Erythroblast (primary cell): ENCODE measurements around the gene SEC61B.

Experiments used
- GATA1 ChIP-seq: IDR thresholded peaks from 2 replicates; pipeline ENCODE4 v1.6.1; 2011; ENCODE audit warnings: low read depth, mild to moderate bottlenecking, control low read depth, low read length, moderate library complexity
- POLR2A ChIP-seq: IDR thresholded peaks from 2 replicates; pipeline ENCODE4 v1.6.1; 2011; ENCODE audit warnings: mild to moderate bottlenecking, low read length

DNA sequence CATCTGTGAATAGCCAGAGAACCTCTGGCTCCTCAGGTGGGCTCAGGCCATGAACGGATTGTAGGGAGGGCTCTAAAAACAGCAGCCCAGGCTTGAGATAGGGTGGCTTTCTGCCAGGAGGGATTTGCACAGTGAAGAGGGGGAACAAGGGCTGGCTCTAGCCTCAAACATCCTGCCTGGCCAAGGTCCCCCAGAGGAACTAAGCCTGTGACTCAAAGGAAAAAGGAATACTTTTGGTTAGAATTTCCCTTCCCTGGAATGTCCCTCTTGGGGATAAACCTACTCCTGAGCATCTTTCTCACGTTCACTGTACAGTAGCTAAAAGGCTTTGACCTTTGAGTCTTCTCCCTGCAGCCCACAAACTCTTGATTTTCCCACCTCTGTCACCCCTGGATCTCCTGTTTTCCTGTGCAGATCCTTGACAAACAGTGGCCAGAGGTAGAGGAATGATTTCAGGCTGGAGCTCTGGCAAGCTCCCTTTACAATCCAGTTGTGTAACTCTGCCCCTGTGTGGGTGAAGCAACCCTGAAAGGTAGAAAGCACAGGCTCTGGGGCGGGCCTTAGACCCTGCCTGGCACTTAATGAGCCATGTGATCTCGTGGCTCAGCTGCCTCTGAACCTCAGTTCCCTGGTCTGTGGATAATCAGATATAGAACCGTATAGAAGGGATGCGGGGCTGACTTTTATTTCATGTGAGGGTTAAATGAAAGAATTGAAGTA is 17.4 kb downstream of the SEC61B start:
- no peak for TF ChIP-seq POLR2A
- TF ChIP-seq GATA1 = no peak
